ENCODE measurements around the gene NHS.

Gene NHS

GRCh38 chrX:17549107-17549651 lies 174.2 kb downstream of the NHS start:
- no peak overlapping the region for H3K4me3 ChIP-seq (ENCODE audit: low read depth, low read length)
- TF ChIP-seq CTCF (IDR thresholded peaks at IDR 0.05; ENCODE audit: low read depth, low read length) = no peak

GRCh38 chrX:17550011-17550410 lies 175.0 kb downstream of the NHS start:
- no peak for TF ChIP-seq CTCF (IDR thresholded peaks at IDR 0.05; ENCODE audit: low read depth, low read length)
- no peak overlapping the region for H3K4me3 ChIP-seq (ENCODE audit: low read depth, low read length)

GRCh38 chrX:17552044-17552650 lies 177.1 kb downstream of the NHS start:
- H3K4me3 ChIP-seq (ENCODE audit: low read depth, low read length) = no peak overlapping the region
- TF ChIP-seq CTCF (IDR thresholded peaks at IDR 0.05; ENCODE audit: low read depth, low read length) = no peak

GRCh38 chrX:17553469-17553868 lies 178.5 kb downstream of the NHS start:
- TF ChIP-seq CTCF (IDR thresholded peaks at IDR 0.05; ENCODE audit: low read depth, low read length) = no peak
- no peak overlapping the region for H3K4me3 ChIP-seq (ENCODE audit: low read depth, low read length)

- TF ChIP-seq CTCF (IDR thresholded peaks at IDR 0.05; ENCODE audit: low read depth, low read length) = no peak
- H3K4me3 ChIP-seq (ENCODE audit: low read depth, low read length) = no peak overlapping the region
Observed at GRCh38 chrX:17553961-17554482, 179.0 kb downstream of the NHS start.

- TF ChIP-seq CTCF (IDR thresholded peaks at IDR 0.05; ENCODE audit: low read depth, low read length) = no peak
- H3K4me3 ChIP-seq (ENCODE audit: low read depth, low read length) = no peak overlapping the region
Observed at GRCh38 chrX:17554914-17555313, 179.9 kb downstream of the NHS start.

GRCh38 chrX:17555846-17556245 lies 180.8 kb downstream of the NHS start:
- no peak for TF ChIP-seq CTCF (IDR thresholded peaks at IDR 0.05; ENCODE audit: low read depth, low read length)
- no peak overlapping the region for H3K4me3 ChIP-seq (ENCODE audit: low read depth, low read length)

Data from WI38 (cell line).